Neural progenitor cell (in vitro differentiated cells): ENCODE results near the gene SUPT7L. TPM values are rescaled to one million over a fixed set of nuclear protein-coding genes. Genes with fewer than 3 reads are reported as not detected.

Source experiments
- DNase-seq: peaks from one replicate; pipeline ENCODE4 v3.0.0-alpha.2; 2016; ENCODE audit warnings: low spot score
- H2AFZ ChIP-seq: fragments of 200-600 bp; sonication (generic); replicated peaks from 2 replicates; pipeline ENCODE4 v1.6.1; 2016; ENCODE audit warnings: antibody characterized with exemption
- H3F3A ChIP-seq: fragments of 200-600 bp; sonication (generic); 2 replicates; pipeline ENCODE4 v1.6.1; 2016; ENCODE audit warnings: antibody characterized with exemption, low read depth
- H3K27ac ChIP-seq: fragments of 200-600 bp; sonication (generic); 2 replicates; pipeline ENCODE4 v1.5.1; 2016; ENCODE audit warnings: mild to moderate bottlenecking
- H3K27me3 ChIP-seq: fragments of 200-600 bp; sonication (generic); 2 replicates; pipeline ENCODE4 v1.6.1; 2016; ENCODE audit warnings: mild to moderate bottlenecking, moderate library complexity
- H3K36me3 ChIP-seq: fragments of 200-600 bp; sonication (generic); 2 replicates; pipeline ENCODE4 v1.5.1; 2016
- H3K4me1 ChIP-seq: fragments of 200-600 bp; sonication (generic); 2 replicates; pipeline ENCODE4 v1.6.1; 2016; ENCODE audit warnings: mixed run types
- H3K4me2 ChIP-seq: fragments of 200-600 bp; sonication (generic); 2 replicates; pipeline ENCODE4 v1.6.1; 2016
- H3K4me3 ChIP-seq: fragments of 200-600 bp; sonication (generic); 2 replicates; pipeline ENCODE4 v1.5.1; 2016
- H3K79me2 ChIP-seq: fragments of 200-600 bp; sonication (generic); 2 replicates; pipeline ENCODE4 v1.6.1; 2016; ENCODE audit warnings: low read depth
- H3K9ac ChIP-seq: fragments of 200-600 bp; sonication (generic); 2 replicates; pipeline ENCODE4 v1.6.1; 2016
- H3K9me3 ChIP-seq: fragments of 200-600 bp; sonication (generic); 2 replicates; pipeline ENCODE4 v1.5.1; 2016; ENCODE audit warnings: low read depth
- H4K20me1 ChIP-seq: fragments of 200-600 bp; sonication (generic); 2 replicates; pipeline ENCODE4 v1.6.1; 2016; ENCODE audit warnings: low read depth
- H3K27ac Mint-ChIP-seq: 3 replicates; pipeline ENCODE4 v1.8.0; 2021; ENCODE audit warnings: mixed read lengths
- H3K27me3 Mint-ChIP-seq: 2 replicates; pipeline ENCODE4 v1.8.0; 2022; ENCODE audit warnings: low read depth, mild to moderate bottlenecking, inconsistent platforms, moderate library complexity, mixed read lengths; ENCODE audit not compliant: insufficient read depth
- H3K36me3 Mint-ChIP-seq: 3 replicates; pipeline ENCODE4 v1.8.0; 2021; ENCODE audit warnings: mixed read lengths
- H3K4me1 Mint-ChIP-seq: 3 replicates; pipeline ENCODE4 v1.8.0; 2021; ENCODE audit warnings: mixed read lengths
- H3K4me3 Mint-ChIP-seq: 3 replicates; pipeline ENCODE4 v1.8.0; 2021; ENCODE audit warnings: mild to moderate bottlenecking, moderate library complexity, mixed read lengths
- H3K9me3 Mint-ChIP-seq: 3 replicates; pipeline ENCODE4 v1.8.0; 2020; ENCODE audit warnings: mixed read lengths
- CTCF ChIP-seq: fragments of 200-600 bp; sonication (generic); IDR thresholded peaks from 2 replicates; pipeline ENCODE4 v1.5.1; 2017; ENCODE audit warnings: antibody characterized with exemption, mild to moderate bottlenecking
- EZH2 ChIP-seq: fragments of 200-600 bp; sonication (generic); IDR thresholded peaks from 2 replicates; pipeline ENCODE4 v1.6.1; 2017; ENCODE audit warnings: antibody characterized with exemption, mild to moderate bottlenecking, moderate library complexity
- EZH2phosphoT487 ChIP-seq: fragments of 200-600 bp; sonication (generic); IDR thresholded peaks from 2 replicates; pipeline ENCODE4 v1.6.1; 2017; ENCODE audit warnings: antibody characterized with exemption
- total RNA-seq: library from RNA; depleted of rRNA; stranded (reverse); fragments of >200 nt; gene quantifications from 2 replicates; pipeline ENCODE4 v1.2.3, GENCODE V29; 2015; ENCODE audit warnings: low replicate concordance

SUPT7L gene, protein sequence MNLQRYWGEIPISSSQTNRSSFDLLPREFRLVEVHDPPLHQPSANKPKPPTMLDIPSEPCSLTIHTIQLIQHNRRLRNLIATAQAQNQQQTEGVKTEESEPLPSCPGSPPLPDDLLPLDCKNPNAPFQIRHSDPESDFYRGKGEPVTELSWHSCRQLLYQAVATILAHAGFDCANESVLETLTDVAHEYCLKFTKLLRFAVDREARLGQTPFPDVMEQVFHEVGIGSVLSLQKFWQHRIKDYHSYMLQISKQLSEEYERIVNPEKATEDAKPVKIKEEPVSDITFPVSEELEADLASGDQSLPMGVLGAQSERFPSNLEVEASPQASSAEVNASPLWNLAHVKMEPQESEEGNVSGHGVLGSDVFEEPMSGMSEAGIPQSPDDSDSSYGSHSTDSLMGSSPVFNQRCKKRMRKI
- total RNA-seq, result 35.7 and 43.5 TPM in 2 replicates

DNA sequence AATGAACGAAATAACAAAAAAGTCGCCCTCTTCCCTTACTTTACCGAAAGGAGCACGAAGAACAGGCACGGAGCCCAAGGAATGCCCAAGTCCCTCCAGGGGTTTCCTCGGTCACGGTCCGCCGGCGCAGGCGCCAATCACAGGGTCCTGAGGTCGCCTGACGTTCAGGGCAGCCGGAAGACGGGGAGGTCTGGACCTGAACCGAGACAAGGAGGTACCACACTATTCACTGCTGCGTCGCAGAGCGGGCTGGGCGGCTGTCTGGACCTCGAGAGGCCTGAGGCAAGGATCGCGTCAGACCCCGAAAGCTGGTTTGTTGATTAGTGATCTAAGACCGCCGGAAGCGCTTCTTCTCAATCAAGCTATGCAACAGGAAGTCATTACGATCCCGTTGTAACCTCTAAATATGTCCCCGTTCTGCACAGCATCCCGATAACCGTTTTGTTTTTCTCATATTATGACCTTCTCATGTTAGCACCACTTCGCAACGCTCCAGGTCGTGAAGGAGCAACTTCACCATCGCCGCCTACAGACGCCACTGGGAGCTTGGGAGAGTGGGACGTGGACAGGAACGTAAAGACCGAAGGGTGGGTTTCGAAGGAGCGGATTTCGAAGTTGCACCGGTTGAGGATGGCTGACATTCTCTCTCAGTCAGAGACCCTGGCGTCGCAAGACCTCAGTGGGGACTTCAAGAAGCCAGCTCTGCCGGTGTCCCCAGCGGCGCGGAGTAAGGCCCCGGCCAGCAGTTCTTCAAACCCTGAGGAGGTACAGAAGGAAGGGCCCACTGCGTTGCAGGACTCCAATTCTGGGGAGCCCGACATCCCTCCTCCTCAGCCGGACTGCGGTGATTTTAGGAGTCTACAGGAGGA, at the start of gene SUPT7L, which contains the start of gene SLC4A1AP:
SUPT7L (minus strand) TSS at position 330 of the 869 bp plus-strand sequence. CDS start 1,422 bp downstream, outside the sequence.
SLC4A1AP (plus strand) TSS at position 605 of the 869 bp plus-strand sequence; CDS start at position 631, 26 bp downstream.
- peaks cover 37% of the 10 kb centered on the region for H3K79me2 ChIP-seq

DNA sequence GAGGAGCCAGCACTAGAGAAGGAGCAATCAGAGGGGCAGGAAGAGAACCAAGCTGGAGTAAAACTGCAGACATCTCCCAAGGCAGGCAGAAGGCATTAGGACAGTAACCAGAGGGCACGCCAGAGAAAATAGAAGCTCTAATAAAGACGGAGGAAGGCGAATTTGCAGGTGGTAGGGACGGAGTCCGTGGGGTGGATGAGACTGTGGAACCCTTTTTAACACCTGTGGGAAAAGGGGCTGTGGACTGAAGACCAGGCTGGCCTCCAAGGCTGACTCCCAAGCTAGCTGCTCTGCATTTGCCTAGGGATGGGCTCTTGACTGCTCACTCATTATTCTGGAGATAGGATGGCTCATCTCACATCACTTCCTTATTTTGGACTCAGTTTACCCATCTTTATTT, 49.8 kb upstream of the SUPT7L start:
- Histone ChIP-seq H3K27me3 (peaks cover 20% of the 10 kb centered on the region), H3K4me2 (no peak overlapping the region), H4K20me1 (no peaks in the 10 kb centered on the region), H3K4me3 (no peak overlapping the region), H3F3A (peaks cover 13% of the 10 kb centered on the region), H2AFZ (no peak overlapping the region), H3K79me2 (no peaks in the 10 kb centered on the region), H3K4me1 (peaks cover 9% of the 10 kb centered on the region), H3K9ac (no peak overlapping the region), H3K9me3 (no peaks in the 10 kb centered on the region), H3K36me3 (no peaks in the 10 kb centered on the region), H3K27ac (no peak overlapping the region)
- TF ChIP-seq EZH2 (no peak), CTCF (no peak), EZH2phosphoT487 (no peak)
- no peaks in the 10 kb centered on the region for H3K9me3 Mint-ChIP-seq
- DNase-seq, result no peak
- peak overlapping the region; percentile 37 for H3K27ac Mint-ChIP-seq
- peaks cover 15% of the 10 kb centered on the region for H3K27me3 Mint-ChIP-seq
- no peak overlapping the region for H3K4me3 Mint-ChIP-seq
- H3K36me3 Mint-ChIP-seq, result no peaks in the 10 kb centered on the region
- peaks cover 18% of the 10 kb centered on the region for H3K4me1 Mint-ChIP-seq

More for the DNA sequence above, at the start of gene SUPT7L, which contains the start of gene SLC4A1AP:
- peak within 1 kb of the TSS; percentile 85 for H3K4me2 ChIP-seq
- no peaks in the 10 kb centered on the region for H3K9me3 ChIP-seq
- H3K27ac ChIP-seq, result peak within 1 kb of the TSS; percentile 88
- TF ChIP-seq EZH2phosphoT487 (peak; percentile 50), CTCF (peak; percentile 10), EZH2 (peak; percentile 70)
- H3K9ac ChIP-seq, result peak within 1 kb of the TSS; percentile 85
- no peaks in the 10 kb centered on the region for H3K9me3 Mint-ChIP-seq
- H3K4me1 ChIP-seq, result peaks cover 11% of the 10 kb centered on the region
- peak within 1 kb of the TSS; percentile 100 for H2AFZ ChIP-seq
- no peaks in the 10 kb centered on the region for H4K20me1 ChIP-seq
- peaks cover 15% of the 10 kb centered on the region for H3K36me3 Mint-ChIP-seq
- no peaks in the 10 kb centered on the region for H3F3A ChIP-seq
- DNase-seq, result peak; percentile 88
- H3K4me3 Mint-ChIP-seq, result peak within 1 kb of the TSS; percentile 100
- peaks cover 2% of the 10 kb centered on the region for H3K27me3 Mint-ChIP-seq
- peaks cover 18% of the 10 kb centered on the region for H3K4me1 Mint-ChIP-seq
- peaks cover 13% of the 10 kb centered on the region for H3K36me3 ChIP-seq
- H3K4me3 ChIP-seq, result peak within 1 kb of the TSS; percentile 87
- H3K27me3 ChIP-seq, result no peaks in the 10 kb centered on the region
- H3K27ac Mint-ChIP-seq, result peak within 1 kb of the TSS; percentile 100

DNA sequence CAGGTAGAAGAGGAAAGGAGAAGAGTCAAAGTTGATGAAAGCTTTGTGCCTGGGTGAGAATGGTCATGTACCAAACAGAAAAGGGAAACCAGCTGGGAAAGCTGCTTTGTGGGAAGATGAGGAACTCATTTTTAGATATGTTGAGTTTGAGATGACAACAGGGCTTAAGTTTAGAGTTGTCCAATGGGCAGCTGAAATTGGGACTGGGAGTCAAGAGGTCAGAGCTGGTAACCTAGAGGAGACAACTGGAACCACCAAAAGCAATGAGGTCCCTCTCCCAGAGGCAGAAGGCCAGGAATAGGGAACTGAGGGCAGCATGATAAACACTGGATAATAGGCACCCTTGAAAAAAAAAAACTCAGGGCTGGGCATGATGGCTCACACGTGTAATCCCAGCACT, 49.1 kb upstream of the SUPT7L start:
- Histone ChIP-seq H3F3A (peaks cover 13% of the 10 kb centered on the region), H3K4me3 (no peak overlapping the region), H3K36me3 (no peaks in the 10 kb centered on the region), H3K27me3 (peaks cover 20% of the 10 kb centered on the region), H3K9ac (no peak overlapping the region), H3K4me2 (no peak overlapping the region), H3K27ac (no peak overlapping the region), H2AFZ (no peak overlapping the region), H3K4me1 (peaks cover 9% of the 10 kb centered on the region), H4K20me1 (no peaks in the 10 kb centered on the region), H3K79me2 (no peaks in the 10 kb centered on the region), H3K9me3 (no peaks in the 10 kb centered on the region)
- TF ChIP-seq EZH2 (no peak), EZH2phosphoT487 (no peak), CTCF (no peak)
- H3K27ac Mint-ChIP-seq, result no peak overlapping the region
- no peak overlapping the region for H3K4me3 Mint-ChIP-seq
- H3K27me3 Mint-ChIP-seq, result peaks cover 15% of the 10 kb centered on the region
- H3K9me3 Mint-ChIP-seq, result no peaks in the 10 kb centered on the region
- DNase-seq, result no peak
- H3K36me3 Mint-ChIP-seq, result no peaks in the 10 kb centered on the region
- H3K4me1 Mint-ChIP-seq, result peaks cover 18% of the 10 kb centered on the region
